DOHH2 (cell line): ENCODE data around the gene ITPKC.

ENCODE experiments used
- H3F3A ChIP-seq: fragments of 200-600 bp; sonication (generic), shearing (Covaris generic); 2 replicates; pipeline ENCODE4 v1.6.0; 2016; ENCODE audit warnings: antibody characterized with exemption, mild to moderate bottlenecking; ENCODE audit not compliant: control insufficient read depth, insufficient read depth
- H3K27ac ChIP-seq: fragments of 200-600 bp; sonication (generic); 2 replicates; pipeline ENCODE4 v1.5.1; 2014; ENCODE audit warnings: low read depth, mild to moderate bottlenecking, low read length, moderate library complexity
- H3K27me3 ChIP-seq: fragments of 200-600 bp; sonication (generic); 2 replicates; pipeline ENCODE4 v1.6.1; 2014; ENCODE audit warnings: mild to moderate bottlenecking, low read length, mixed read lengths; ENCODE audit not compliant: control insufficient read depth
- H3K36me3 ChIP-seq: fragments of 200-600 bp; sonication (generic); 2 replicates; pipeline ENCODE4 v1.6.1; 2014; ENCODE audit warnings: mild to moderate bottlenecking, low read length, moderate library complexity, mixed read lengths; ENCODE audit not compliant: control insufficient read depth
- H3K4me1 ChIP-seq: fragments of 200-600 bp; sonication (generic); 2 replicates; pipeline ENCODE4 v1.6.1; 2014; ENCODE audit warnings: mild to moderate bottlenecking, low read length, mixed read lengths; ENCODE audit not compliant: control insufficient read depth
- H3K4me2 ChIP-seq: fragments of 200-600 bp; sonication (generic); 2 replicates; pipeline ENCODE4 v1.6.0; 2014; ENCODE audit warnings: mild to moderate bottlenecking, low read length, moderate library complexity
- H3K4me3 ChIP-seq: fragments of 200-600 bp; sonication (generic); 2 replicates; pipeline ENCODE4 v1.5.1; 2014; ENCODE audit warnings: mild to moderate bottlenecking, low read length, mixed read lengths
- H3K79me2 ChIP-seq: fragments of 200-600 bp; sonication (generic); 2 replicates; pipeline ENCODE4 v1.6.1; 2014; ENCODE audit warnings: mild to moderate bottlenecking, low read length, mixed read lengths; ENCODE audit not compliant: control insufficient read depth
- H3K9me2 ChIP-seq: fragments of 200-600 bp; sonication (generic); replicated peaks from 2 replicates; pipeline ENCODE4 v1.6.1; 2014; ENCODE audit warnings: mild to moderate bottlenecking, low read length, mixed read lengths; ENCODE audit not compliant: control insufficient read depth
- H3K9me3 ChIP-seq: fragments of 200-600 bp; sonication (generic); 2 replicates; pipeline ENCODE4 v1.6.1; 2014; ENCODE audit warnings: antibody characterized with exemption, low read length, mixed read lengths; ENCODE audit not compliant: control insufficient read depth, insufficient read depth
- H4K20me1 ChIP-seq: fragments of 200-600 bp; sonication (generic); 2 replicates; pipeline ENCODE4 v1.6.0; 2014; ENCODE audit warnings: low read depth, mild to moderate bottlenecking, antibody characterized with exemption, low read length, moderate library complexity; ENCODE audit not compliant: control insufficient read depth, insufficient read depth
- CTCF ChIP-seq: fragments of 200-600 bp; sonication (generic); IDR thresholded peaks from one replicate; pipeline ENCODE4 v1.5.1; 2014; ENCODE audit warnings: antibody characterized with exemption, mild to moderate bottlenecking, low read depth, low read length; ENCODE audit not compliant: poor library complexity, severe bottlenecking
- EZH2phosphoT487 ChIP-seq: fragments of 200-600 bp; sonication (generic); IDR thresholded peaks from 2 replicates; pipeline ENCODE4 v1.6.1; 2017; ENCODE audit warnings: borderline replicate concordance, mild to moderate bottlenecking, antibody characterized with exemption, low read length, moderate library complexity, mixed read lengths

Gene ITPKC

GRCh38 chr19:40737102-40737644 is 20.3 kb downstream of the ITPKC start:
- TF ChIP-seq CTCF (no peak), EZH2phosphoT487 (no peak)
- Histone ChIP-seq H3K9me3 (no peaks in the 10 kb centered on the region), H3K4me1 (no peaks in the 10 kb centered on the region), H3K27me3 (no peaks in the 10 kb centered on the region), H3K4me3 (no peak overlapping the region), H3K27ac (no peak overlapping the region), H3K4me2 (no peak overlapping the region), H3F3A (no peaks in the 10 kb centered on the region), H3K79me2 (no peaks in the 10 kb centered on the region), H3K9me2 (no peaks in the 10 kb centered on the region), H4K20me1 (no peaks in the 10 kb centered on the region), H3K36me3 (0 out of 2 replicates have a peak, but pooled peaks cover 3% of the 10 kb centered on the region)

GRCh38 chr19:40739030-40739839 is 22.3 kb downstream of the ITPKC start:
- no peaks in the 10 kb centered on the region for H4K20me1 ChIP-seq
- H3K9me2 ChIP-seq = no peaks in the 10 kb centered on the region
- no peaks in the 10 kb centered on the region for H3K27me3 ChIP-seq
- H3K9me3 ChIP-seq = no peaks in the 10 kb centered on the region
- H3K36me3 ChIP-seq = 0 out of 2 replicates have a peak, but pooled peaks cover 3% of the 10 kb centered on the region
- H3K4me3 ChIP-seq = no peak overlapping the region
- no peak overlapping the region for H3K4me2 ChIP-seq
- no peaks in the 10 kb centered on the region for H3K4me1 ChIP-seq
- no peaks in the 10 kb centered on the region for H3K79me2 ChIP-seq
- TF ChIP-seq EZH2phosphoT487 (no peak), CTCF (no peak)
- H3K27ac ChIP-seq = no peak overlapping the region
- H3F3A ChIP-seq = no peaks in the 10 kb centered on the region

- H3K4me3 ChIP-seq = no peak overlapping the region
- H3K4me2 ChIP-seq = no peak overlapping the region
- no peaks in the 10 kb centered on the region for H4K20me1 ChIP-seq
- H3K9me3 ChIP-seq = no peaks in the 10 kb centered on the region
- H3F3A ChIP-seq = no peaks in the 10 kb centered on the region
- H3K4me1 ChIP-seq = no peaks in the 10 kb centered on the region
- H3K9me2 ChIP-seq = no peaks in the 10 kb centered on the region
- H3K27me3 ChIP-seq = no peaks in the 10 kb centered on the region
- H3K36me3 ChIP-seq = 0 out of 2 replicates have a peak, but pooled peaks cover 3% of the 10 kb centered on the region
- no peaks in the 10 kb centered on the region for H3K79me2 ChIP-seq
- TF ChIP-seq CTCF (no peak), EZH2phosphoT487 (no peak)
- H3K27ac ChIP-seq = no peak overlapping the region
Observed at GRCh38 chr19:40739871-40740703, 23.2 kb downstream of the ITPKC start.
